Upper lobe of left lung (tissue), 6 donors: ENCODE measurements around the gene EIPR1. TPM values are rescaled to one million over a fixed set of nuclear protein-coding genes. Genes with fewer than 3 reads are reported as not detected.

ENCODE experiments used
- ATAC-seq, 2 donors: fragments of 200-7000 bp; cut with Tn5 transposase; one replicate each; pipeline ENCODE4 v1.9.1; 2022; ENCODE audit warnings: mild to moderate bottlenecking in 2 of 2, moderate library complexity in 2 of 2; ENCODE audit not compliant: low FRiP score in 2 of 2
- DNase-seq, 2 donors: peaks; one replicate each; pipeline ENCODE4 v3.0.0-alpha.2; 2019 to 2020
- H3K27ac ChIP-seq, 4 donors: fragments of 200-600 bp; sonication (generic); one replicate each; pipeline ENCODE4 v1.5.1; 2016 to 2019
- H3K27me3 ChIP-seq, 4 donors: fragments of 200-600 bp; sonication (generic); one replicate each; pipeline ENCODE4 v1.5.1; 2017 to 2019
- H3K36me3 ChIP-seq, 4 donors: fragments of 200-600 bp; sonication (generic); one replicate each; pipeline ENCODE4 v1.5.1; 2016 to 2019
- H3K4me1 ChIP-seq, 4 donors: fragments of 200-600 bp; sonication (generic); one replicate each; pipeline ENCODE4 v1.5.1; 2018 to 2019
- H3K4me3 ChIP-seq, 4 donors: fragments of 200-600 bp; sonication (generic); one replicate each; pipeline ENCODE4 v1.5.1; 2017 to 2019; ENCODE audit warnings: mild to moderate bottlenecking in 2 of 4, moderate library complexity in 1 of 4
- H3K9me3 ChIP-seq, 4 donors: fragments of 200-600 bp; sonication (generic); one replicate each; pipeline ENCODE4 v1.5.1; 2018 to 2019
- EP300 ChIP-seq, 4 donors: sonication (generic); formaldehyde crosslinking; IDR thresholded peaks; one replicate each; pipeline ENCODE4 v1.5.1; 2017; ENCODE audit warnings: antibody characterized with exemption in 4 of 4, control low read depth in 2 of 4
- POLR2A ChIP-seq, 4 donors: fragments of 450-650 bp; IDR thresholded peaks; one replicate each; pipeline ENCODE4 v1.5.1; 2016 to 2017; ENCODE audit warnings: antibody characterized with exemption in 4 of 4, mild to moderate bottlenecking in 2 of 4
- POLR2AphosphoS5 ChIP-seq, 2 donors: sonication (generic); formaldehyde crosslinking; IDR thresholded peaks; one replicate each; pipeline ENCODE4 v1.5.1; 2017; ENCODE audit warnings: antibody characterized with exemption in 2 of 2
- WGBS, 2 donors: methylation state at CpG; one replicate each; pipeline ENCODE4 v1.1.5; 2017 to 2018; 5-methylcytosine and 5-hydroxymethylcytosine counted together
- total RNA-seq, 6 donors: library from RNA; depleted of rRNA in 4 of 6; stranded (reverse); fragments of >200 nt in 4 of 6; gene quantifications; one replicate each; pipeline versions ENCODE4 v1.1.0 to v1.2.1, GENCODE V29; 2016 to 2021
- TF ChIP-seq, protein P1 (sequence below), 6 experiments: fragments of 450-650 bp in 4 of 6; fragments of 200-600 bp in 2 of 6; sonication (generic) in 2 of 6; IDR thresholded peaks; one replicate each; pipeline ENCODE4 v1.5.1; 2016 to 2019; ENCODE audit warnings: antibody characterized with exemption in 6 of 6
- donor health status: DM: no; HTN: no; CAD: no; lungs with moderate emphysema.
- donor health status: DM: no; HTN: yes; CAD: no; lungs with severe emphysema.

The EIPR1 gene
- total RNA-seq, 6 donors from 2014 or later: 17.6 to 39.8 (median 23.6) TPM

DNA sequence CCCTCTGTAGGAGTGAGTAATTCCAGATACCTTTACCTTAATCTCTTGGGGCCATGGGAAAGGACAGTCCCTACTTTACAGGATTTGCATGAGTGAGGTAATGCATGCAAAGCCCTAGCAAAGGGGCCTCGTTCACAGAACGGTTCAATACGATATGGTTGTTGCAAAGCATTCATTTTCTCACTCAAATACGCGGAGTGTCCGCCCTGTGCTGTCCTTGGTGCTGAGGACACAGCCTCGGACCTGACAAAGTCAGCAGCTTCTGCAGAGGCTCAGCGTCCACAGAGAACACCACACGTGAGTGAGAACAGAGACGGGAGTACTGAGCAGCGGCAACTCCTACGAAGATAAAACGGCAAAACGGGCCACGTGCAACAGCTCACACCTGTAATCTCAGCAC is 125.7 kb downstream of the EIPR1 start:
- ATAC-seq: no peak
- H3K36me3 ChIP-seq: peaks cover 0 to 14% (median 4%) of the 10 kb centered on the region in 4 donors

GRCh38 chr2:3249476-3249962 is 128.1 kb downstream of the EIPR1 start:
- no peak for ATAC-seq
- Histone ChIP-seq H3K9me3 (peaks cover 3 to 21% (median 12%) of the 10 kb centered on the region in 4 donors), H3K27ac (no peak overlapping the region), H3K27me3 (no peaks in the 10 kb centered on the region), H3K4me1 (no peaks in the 10 kb centered on the region), H3K36me3 (peaks cover 0 to 8% (median 1%) of the 10 kb centered on the region in 4 donors), H3K4me3 (no peak overlapping the region)
- TF ChIP-seq POLR2A (IDR thresholded peaks at IDR 0.05) (no peak), EP300 (IDR thresholded peaks at IDR 0.05) (no peak), POLR2AphosphoS5 (IDR thresholded peaks at IDR 0.05) (no peak)
- TF ChIP-seq, protein P1, sequence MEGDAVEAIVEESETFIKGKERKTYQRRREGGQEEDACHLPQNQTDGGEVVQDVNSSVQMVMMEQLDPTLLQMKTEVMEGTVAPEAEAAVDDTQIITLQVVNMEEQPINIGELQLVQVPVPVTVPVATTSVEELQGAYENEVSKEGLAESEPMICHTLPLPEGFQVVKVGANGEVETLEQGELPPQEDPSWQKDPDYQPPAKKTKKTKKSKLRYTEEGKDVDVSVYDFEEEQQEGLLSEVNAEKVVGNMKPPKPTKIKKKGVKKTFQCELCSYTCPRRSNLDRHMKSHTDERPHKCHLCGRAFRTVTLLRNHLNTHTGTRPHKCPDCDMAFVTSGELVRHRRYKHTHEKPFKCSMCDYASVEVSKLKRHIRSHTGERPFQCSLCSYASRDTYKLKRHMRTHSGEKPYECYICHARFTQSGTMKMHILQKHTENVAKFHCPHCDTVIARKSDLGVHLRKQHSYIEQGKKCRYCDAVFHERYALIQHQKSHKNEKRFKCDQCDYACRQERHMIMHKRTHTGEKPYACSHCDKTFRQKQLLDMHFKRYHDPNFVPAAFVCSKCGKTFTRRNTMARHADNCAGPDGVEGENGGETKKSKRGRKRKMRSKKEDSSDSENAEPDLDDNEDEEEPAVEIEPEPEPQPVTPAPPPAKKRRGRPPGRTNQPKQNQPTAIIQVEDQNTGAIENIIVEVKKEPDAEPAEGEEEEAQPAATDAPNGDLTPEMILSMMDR (IDR thresholded peaks at IDR 0.05): no peak
- 75 to 94% methylated on average over 1 to 2 of the region's 2 CpGs for WGBS, 2 donors
- no peak for DNase-seq

More for the DNA sequence above, 125.7 kb downstream of the EIPR1 start:
- no peak for DNase-seq
- TF ChIP-seq, protein P1 (IDR thresholded peaks at IDR 0.05): no peak
- TF ChIP-seq EP300 (IDR thresholded peaks at IDR 0.05): no peak
- no peak for TF ChIP-seq POLR2AphosphoS5 (IDR thresholded peaks at IDR 0.05)
- H3K27me3 ChIP-seq: no peaks in the 10 kb centered on the region
- H3K27ac ChIP-seq: no peak overlapping the region
- WGBS, 2 donors: 92 to 96% methylated on average over 15 of the region's 15 CpGs
- peaks cover 3 to 21% (median 12%) of the 10 kb centered on the region in 4 donors for H3K9me3 ChIP-seq
- H3K4me1 ChIP-seq: no peaks in the 10 kb centered on the region
- no peak overlapping the region for H3K4me3 ChIP-seq

DNA sequence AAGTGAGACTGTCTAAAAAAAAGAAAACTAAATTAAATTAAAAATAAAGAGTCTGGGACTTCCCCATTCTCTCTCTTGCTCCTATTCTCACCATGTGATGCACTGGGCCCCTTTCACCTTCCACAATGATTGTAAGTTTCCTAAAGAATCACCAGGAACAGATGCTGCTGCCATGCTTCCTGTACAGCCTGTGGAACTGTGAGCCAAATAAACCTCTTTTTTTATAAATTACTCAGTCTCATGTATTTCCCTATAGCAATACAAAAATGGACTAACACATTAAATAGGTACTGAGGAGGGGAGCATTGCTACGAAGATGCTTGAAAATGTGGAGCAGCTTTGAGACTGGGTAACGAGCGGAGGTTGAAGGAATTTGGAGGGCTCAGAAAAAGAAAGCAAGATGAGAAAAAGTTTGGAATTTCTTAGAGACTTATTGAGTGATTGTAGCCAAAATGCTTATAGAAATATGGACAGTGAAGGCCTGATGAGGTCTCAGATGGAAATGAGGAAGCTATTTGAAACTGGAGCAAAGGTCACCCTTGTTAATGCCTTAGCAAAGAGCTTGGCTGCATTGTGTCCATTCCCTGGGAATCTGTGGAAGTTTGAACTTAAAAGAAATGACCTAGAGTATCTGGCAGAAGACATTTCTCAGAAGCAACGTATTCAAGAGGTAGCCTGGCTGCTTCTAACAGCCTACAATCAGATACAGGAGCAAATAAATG is 128.7 kb downstream of the EIPR1 start:
- Histone ChIP-seq H3K4me3 (no peak overlapping the region), H3K36me3 (peaks cover 0 to 3% (median under 1%) of the 10 kb centered on the region in 4 donors), H3K27ac (no peak overlapping the region), H3K9me3 (peaks cover 3 to 21% (median 12%) of the 10 kb centered on the region in 4 donors), H3K27me3 (no peaks in the 10 kb centered on the region), H3K4me1 (no peaks in the 10 kb centered on the region)
- DNase-seq (no peak), ATAC-seq (no peak)
- 95 to 99% methylated on average over 4 of the region's 4 CpGs for WGBS, 2 donors
- no peak for TF ChIP-seq POLR2A (IDR thresholded peaks at IDR 0.05)
- no peak for TF ChIP-seq EP300 (IDR thresholded peaks at IDR 0.05)
- TF ChIP-seq, protein P1 (IDR thresholded peaks at IDR 0.05): no peak

DNA sequence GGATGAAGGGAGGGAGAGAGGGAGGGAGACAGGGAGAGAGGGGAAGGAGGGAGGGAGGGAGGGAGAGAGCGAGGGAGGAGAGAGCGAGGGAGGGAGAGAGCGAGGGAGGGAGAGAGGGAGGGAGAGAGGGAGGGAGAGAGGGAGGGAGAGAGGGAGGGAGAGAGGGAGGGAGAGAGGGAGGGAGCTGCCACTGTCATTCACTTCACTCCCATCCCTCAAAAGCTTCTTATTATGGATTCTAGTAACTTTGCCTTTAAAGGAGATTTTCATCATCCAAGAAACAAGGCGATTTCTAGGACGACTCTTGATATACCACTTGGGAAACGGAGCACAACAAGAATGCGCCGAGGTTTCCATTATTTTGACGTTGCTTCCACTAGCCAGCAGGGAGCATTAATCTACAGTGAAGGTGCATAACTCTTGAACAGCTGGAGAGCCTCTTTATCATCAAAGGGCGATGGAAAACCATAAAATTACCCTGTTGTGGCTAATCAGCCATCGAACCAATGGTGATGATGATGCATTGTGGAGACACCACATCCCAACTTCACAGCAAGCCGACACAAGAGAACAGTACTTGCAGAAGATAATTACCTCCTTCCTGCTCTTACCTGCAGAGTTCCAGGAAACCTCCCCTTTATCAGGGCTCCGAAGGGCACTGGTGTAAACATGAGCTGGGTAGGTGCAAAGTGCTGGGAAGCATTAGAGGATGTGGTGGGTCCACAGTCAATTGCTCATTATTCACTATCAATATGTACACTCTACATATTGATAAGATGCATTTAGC is 130.5 kb downstream of the EIPR1 start:
- DNase-seq (no peak), ATAC-seq (no peak)
- 74 to 82% methylated on average over 11 to 13 of the region's 13 CpGs for WGBS, 2 donors
- Histone ChIP-seq H3K4me3 (no peak overlapping the region), H3K27me3 (no peaks in the 10 kb centered on the region), H3K27ac (no peak overlapping the region), H3K9me3 (peaks cover 3 to 21% (median 12%) of the 10 kb centered on the region in 4 donors), H3K4me1 (peaks cover 0 to under 1% (median 0%) of the 10 kb centered on the region in 4 donors), H3K36me3 (no peaks in the 10 kb centered on the region)
- no peak for TF ChIP-seq POLR2A (IDR thresholded peaks at IDR 0.05)
- TF ChIP-seq EP300 (IDR thresholded peaks at IDR 0.05): no peak
- TF ChIP-seq, protein P1 (IDR thresholded peaks at IDR 0.05): no peak
- TF ChIP-seq POLR2AphosphoS5 (IDR thresholded peaks at IDR 0.05): no peak
